Anterior cingulate cortex (tissue), 58 donors: Measurements from ENCODE around the gene DEK.

Experiments
- DNase-seq, 58 donors: peaks; one replicate each; lab custom pipeline; 2025; lab: John Stamatoyannopoulos, UW

DEK gene

DNA sequence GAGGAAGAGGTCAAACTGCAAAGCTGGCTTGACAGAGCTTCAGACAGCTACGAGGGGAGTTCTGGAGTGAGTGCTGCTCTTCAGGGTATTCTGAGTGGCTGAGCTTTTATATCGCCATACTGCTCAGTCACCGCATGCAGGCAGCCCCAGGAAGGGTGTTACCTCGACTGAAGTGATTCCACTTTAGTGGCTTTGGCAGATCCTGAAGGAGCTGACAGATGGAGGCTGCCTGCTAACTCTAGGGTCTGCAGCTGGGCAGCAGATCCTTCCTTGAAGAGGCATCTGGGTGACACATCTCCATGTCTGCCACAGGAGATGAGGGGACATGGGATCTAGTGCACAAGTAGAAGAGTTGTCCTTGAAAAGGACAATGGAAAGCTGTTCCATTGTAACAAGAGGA is 3.7 kb upstream of the DEK start:
- no peak for DNase-seq

DNA sequence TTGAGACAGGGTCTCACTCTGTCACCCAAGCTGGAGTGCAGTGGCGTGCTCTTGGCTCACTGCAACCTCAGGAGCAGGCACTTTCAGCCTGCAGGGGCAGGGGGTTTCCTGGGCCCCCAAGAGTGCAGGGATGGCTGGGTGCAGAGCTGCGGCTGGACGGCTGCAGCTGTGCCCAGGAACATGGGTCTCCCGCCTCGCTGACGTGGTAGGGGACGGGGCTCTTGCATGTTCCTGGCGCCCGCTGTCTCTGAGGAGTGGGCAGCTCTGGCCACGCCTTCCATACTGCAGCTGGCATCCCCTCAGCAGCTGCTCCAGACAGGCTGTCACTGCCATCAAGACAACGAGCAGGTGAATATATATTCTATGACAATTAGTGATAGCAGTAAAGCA is 2.2 kb upstream of the DEK start:
- no peak for DNase-seq

DNA sequence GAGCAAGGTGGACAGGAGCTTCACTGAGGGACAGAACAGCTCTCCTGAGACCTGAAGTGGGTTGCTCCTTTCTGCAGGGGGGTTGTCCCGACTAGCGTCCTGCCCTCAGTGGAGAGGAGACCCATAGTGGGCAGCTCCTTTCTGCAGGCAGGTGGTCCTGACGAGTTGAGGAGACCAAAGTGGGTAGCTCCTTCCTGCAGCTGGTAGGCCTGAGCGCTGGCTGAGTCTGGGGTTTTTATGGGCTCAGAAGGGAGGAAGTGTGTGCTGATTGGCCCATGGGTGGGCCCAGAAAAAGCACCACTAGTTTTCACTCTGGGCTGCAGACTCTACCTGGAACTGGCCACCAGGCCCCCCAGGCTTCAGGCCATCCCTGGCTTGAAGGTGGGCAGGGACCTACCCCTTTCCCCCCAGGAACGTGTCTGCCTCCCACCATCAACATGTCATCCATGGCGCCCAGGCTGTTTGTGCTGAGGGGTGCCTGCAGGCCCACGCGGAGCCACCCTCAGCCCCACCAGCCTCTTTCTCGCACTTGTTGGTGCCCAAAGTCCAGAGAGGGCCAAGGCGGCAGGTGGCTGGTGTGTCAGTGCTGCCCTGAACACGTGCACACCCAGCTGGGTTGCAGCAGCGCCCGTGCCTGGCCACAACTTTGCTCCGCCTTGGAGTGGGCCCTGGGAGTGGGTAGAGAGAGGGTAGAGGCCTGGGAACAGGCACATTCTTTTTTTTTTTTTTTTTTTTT is 1.6 kb upstream of the DEK start:
- no peak for DNase-seq

DNA sequence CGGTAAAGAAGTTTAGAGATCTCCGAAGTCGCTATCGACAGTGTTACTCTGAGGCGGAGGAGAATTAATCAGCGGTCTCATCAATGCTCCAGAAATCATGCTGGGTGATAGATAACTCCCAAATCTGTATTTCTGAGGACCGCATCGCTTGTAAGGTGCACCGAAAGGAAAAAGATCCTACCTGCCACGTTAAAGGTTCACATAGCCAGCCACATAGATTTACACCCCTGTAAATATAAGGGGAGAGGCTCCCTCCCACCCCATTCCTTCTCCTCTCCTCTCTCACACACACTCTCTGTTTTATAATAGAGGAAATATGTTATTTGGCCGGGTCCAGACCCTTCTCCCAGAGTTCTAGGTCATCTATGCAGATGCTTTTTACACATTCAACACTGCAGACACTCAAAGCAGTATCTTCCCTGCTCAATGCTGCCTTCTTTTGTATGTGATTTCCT is 620 bp upstream of the DEK start:
- no peak for DNase-seq

DNA sequence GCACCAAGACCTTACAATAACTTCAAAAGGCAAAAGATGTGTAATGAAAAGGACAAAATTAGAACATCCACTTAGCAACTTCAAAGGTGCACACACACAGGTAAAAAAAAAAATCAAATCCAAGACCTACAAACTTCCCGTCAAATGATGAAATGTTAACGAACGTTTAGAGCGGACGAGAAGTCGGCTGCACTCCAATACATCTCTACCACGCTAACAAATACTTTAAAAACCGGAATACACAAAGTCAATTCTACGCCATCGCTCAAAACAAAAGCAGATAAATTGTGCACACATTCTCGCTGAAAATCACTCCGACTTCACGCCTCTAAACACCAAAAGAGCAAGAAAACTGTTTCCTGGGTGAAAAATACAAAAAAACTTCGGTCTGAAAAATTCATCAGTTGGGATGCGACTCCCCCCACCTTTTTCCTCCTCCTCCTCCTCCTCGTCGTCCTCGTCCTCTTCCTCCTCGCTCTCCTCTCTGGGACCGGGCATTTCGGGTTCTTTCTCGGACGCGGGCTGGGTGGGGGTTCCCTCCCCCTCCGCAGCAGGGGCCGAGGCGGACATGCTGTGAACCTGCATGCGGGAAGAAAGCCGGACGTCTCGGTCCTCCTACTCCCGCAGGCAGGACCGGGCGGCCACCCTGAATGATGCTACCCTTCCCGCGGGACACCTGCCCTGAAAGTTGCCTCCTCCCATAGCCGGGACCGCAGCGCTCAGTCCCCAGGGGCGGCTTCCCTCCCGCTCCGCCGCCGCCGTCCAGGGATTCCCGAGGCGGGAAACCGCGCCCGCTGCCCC is 712 bp downstream of the DEK start:
- peak in 18 of 58 donors; percentile 35 to 73 (median 57) for DNase-seq

DNA sequence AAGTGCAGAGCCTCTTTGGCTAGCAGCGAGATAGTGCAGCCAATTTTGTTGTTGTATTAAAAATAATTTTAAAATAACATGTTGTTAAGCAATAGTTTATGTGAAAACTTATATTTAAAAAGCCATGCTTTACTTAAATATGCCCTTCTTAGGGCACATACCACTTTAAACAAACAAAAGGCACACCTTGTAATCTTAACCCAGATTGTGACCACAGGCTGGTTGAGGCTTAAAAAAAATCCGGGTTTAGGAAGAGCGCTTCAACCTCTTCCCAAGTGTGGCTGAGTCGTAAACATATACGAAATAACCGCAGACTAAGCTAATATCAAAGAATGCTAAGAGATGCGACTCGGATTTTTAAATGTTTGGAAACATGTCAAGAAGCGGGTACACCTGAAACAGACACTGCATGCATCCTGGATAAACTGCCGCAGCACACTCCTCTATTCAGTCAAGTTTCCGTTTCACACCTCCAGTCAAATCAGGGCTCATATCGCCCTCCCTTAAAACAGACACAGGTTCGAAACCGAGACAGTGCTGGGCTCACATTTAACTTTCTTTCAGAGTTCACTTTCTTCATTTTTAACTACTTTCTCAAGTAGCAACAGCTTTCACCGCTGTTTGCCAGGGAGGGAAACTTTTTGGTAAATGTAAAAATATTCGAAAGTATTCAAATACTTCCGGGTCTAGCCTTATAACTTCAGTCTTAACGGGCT is 1.5 kb downstream of the DEK start:
- no peak for DNase-seq

DNA sequence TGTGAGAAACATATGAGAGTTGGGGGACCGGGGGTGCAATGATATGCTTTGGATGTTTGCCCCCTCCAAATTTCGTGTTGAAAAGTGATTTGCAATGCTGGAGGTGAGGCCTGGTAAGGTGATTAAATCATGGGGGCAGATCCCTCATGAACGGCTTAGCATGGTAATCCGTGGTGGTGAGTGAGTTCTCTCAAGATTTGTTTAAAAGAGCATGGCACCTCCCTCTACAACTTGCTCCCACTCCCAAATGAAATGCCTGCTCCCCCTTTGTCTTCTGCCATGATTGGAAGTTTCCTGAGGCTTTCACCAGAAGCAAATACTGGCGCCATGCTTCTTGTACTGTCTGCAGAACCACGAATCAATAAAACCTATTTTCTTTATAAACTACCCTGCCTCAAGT is 2.5 kb downstream of the DEK start:
- DNase-seq: no peak

DNA sequence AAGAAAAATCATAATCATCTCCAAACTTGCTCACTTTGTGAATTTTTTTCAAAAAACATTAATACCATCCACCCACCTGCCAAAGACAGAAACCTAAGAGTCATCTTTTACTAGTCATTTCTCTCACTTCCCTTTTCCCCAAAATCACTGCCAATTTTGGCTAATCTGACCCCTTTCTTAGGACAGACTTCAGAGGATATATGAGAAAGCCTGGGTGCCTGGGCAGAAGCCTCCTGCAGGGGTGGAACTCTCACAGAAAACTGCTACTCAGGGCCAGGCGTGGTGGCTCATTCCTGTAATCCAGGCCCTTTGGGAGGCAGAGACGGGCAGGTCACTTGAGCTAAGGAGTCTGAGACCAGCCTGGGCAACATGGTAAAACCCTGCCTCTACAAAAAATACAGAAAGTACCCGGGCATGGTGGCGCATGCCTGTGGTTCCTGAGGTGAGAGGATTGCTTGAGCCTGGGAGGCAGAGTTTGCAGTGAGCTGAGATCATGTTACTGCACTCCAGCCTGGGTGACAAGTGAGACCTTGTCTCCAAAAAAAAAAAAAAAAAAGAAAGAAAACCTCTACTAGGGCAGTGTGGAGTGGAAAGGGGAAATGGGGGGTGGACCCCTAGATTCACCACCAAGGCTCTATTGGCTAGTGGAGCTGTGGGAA is 3.8 kb downstream of the DEK start:
- no peak for DNase-seq

DNA sequence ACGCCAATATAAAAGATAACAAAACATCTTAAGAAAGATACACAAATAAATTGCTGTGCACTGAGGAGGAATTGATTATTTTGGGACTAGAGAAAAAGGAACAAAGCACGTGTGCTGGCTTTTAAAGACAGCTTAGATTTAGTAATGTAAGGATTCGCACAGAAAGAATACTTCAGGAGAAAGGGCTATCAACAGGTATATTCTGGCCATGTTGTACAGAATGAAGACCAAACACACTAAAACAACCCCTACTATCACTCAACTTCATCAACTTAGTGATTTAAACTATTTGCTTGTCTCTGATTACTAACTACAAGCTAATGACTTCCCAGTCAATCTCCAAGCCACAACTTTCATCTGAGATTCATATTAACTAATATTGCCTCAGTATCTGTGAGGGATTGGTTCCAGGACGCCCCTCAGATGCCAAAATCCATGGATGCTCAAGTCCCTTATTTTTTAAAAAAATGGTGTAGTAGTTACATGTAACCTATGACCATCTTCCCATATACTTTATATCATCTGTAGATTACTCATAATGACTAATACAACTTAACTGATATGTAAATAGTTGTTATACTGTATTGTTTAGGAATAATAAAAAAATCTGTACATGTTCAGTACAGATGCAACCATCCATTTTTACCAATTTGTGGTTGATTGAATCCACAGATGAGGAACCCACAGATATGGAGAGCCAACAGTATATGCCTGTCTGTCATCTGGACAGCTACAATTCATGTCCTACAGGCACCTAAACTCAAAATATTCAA is 4.5 kb downstream of the DEK start:
- no peak for DNase-seq

DNA sequence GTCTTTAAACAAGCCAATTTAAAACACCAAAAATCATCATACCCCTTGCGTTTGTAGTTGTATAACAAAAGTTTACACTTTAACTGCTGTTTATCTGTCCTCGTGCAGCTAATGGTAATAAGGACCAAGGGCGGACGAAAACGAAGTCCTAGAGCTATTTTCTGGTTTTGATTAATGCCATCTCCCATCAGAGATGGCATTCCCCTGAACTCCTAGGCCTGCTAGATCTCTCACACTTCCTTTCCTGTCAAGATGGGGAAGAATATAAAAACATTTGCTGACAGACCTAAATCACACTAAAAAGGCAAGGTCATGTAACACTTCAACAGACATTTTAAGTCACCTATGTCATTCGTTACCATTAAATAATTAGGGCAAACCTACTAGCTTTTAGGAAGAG is 9.5 kb downstream of the DEK start:
- no peak for DNase-seq

DNA sequence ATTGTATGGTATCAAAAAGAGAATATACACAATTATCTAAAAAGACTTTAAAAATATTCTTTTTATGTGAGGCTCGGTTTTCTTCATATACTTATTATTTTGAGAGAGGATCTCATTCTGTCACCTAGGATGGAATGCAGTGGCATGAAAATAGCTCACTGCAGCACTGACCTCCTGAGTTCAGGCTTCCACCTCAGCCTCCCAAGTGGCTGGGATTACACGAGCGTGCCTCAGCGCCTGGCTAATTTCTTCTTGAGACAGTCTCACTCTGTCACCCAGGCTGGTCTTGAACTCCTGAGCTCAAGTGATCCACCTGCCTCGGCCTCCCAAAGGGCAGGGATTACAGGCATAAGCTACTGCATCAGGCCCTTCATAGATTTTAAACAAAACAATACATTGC is 10.7 kb downstream of the DEK start:
- DNase-seq: no peak

DNA sequence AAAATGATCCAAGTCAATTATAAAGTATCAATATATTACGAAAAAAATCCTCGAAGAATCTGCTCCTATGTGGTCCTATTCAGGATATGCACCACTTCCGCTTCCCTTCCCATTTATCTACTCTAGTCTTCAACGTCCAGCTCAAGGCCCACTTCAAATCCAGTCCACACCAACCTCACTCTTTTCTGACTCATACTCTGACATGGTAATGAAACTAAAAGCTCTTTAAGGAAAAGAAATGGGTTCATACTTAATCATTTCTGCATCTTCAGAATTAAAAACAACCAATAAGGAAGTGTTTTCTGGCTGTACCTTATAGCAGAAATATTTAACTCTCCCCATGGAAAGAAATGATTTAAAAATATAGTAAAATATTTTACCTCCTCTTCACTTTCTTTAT is 15.1 kb downstream of the DEK start:
- DNase-seq: no peak

DNA sequence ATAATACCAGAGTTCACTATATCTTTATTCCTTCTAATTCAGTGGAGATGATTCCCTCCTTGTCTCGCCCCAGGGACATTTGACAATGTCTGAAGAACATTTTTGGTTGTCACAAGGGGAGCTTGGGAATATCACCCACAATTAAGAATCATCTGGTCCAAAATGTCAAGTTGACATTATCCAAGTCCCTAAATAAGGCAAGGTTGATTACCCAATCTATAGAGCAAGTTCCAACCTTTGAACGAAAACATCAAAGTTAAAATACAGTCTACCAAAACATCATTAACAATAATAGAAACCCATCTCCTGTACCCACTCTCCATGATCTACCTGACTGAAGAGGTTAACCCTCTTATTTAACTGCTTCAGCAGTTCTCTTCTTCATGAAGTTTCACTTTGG is 15.6 kb downstream of the DEK start:
- no peak for DNase-seq

DNA sequence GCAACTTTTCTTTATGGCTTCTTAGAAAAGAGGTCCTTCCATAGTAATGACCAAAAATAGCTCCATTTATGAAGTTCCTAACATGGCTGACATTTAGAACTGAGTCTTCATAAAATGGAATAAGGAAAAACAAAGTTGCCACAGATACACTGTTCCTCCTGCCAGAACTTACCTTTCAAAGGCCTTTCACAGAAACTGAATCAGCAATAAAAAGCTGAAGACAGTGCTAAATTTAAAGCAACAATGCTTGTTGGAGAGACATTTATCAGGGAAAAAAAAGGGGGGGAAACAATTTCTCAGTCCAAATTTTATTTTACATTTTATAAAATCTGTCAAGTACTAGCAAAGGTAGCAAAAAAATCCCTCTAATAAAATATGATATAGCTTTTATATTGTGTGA is 17.3 kb downstream of the DEK start:
- DNase-seq: no peak

DNA sequence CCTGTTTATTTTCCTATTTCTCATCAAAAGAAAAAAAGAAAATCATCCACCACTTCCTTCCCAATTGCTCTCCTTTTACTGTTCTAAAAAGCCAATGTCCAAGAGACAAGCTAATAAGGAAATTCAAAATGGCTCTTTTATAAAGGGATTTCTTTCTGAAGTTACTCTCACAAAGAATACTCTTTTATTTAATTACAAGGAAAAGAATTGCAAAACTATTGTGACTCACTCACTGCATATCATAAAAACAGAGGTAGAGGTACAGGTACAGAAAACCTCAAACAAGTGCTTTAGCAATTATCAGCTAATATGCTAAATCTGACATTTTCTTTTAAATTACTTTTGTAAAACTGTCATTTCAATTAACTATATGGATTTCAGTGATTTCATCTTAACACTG is 18.1 kb downstream of the DEK start:
- no peak for DNase-seq

DNA sequence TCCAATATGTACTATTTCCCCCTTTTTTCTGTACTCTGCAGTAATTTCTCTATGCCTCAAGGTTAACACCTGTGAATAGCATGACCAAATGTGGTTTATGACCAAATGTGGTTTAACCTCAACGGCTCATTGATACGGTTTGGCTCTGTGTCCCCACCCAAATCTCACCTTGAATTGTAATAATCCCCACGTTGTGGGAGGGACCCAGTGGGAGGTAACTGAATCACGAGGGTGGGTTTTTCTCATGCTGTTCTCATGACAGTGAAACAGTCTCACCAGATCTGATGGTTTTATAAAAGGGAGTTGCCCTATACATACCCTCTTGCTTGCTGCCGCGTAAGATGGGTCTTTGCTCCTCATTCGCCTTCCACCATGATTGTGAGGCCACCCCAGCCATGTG is 18.7 kb downstream of the DEK start:
- no peak for DNase-seq

DNA sequence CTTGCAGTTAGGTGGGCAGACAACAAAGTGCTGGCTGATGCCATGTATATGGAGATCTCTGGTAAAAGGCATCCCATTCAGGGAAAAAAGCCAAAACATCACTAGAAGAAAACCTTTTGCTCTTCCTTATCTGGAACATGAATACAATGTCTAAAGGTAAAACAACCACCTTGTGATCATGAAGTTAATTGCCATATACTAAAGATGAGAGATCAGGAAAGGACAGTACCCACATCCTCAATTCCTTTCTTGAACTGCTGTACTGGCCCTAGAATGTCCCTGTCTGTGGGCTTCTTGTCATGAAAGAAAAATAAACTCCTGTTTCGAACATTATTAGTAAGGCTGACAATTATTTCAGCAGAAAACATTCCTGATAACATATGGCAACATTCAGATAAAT is 19.3 kb downstream of the DEK start:
- DNase-seq: no peak

DNA sequence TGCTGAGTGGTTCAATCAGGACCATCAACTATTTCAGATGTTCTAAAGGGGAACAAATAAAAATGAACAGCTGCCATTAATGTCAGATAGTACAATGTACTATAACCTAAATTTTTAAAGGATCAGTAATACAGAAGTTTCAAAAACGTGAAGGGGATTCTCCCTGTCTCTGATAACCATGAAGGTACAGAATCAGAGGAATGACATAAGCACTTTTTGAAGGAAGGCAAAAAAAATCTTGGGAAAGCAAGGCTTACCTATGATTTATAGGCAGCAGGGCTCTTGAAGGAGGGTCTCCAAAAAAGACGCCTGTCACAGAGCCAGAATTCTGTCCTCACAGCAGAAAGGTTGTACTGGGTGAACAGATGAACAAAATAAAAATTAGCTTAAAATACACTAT is 20.1 kb downstream of the DEK start:
- no peak for DNase-seq

DNA sequence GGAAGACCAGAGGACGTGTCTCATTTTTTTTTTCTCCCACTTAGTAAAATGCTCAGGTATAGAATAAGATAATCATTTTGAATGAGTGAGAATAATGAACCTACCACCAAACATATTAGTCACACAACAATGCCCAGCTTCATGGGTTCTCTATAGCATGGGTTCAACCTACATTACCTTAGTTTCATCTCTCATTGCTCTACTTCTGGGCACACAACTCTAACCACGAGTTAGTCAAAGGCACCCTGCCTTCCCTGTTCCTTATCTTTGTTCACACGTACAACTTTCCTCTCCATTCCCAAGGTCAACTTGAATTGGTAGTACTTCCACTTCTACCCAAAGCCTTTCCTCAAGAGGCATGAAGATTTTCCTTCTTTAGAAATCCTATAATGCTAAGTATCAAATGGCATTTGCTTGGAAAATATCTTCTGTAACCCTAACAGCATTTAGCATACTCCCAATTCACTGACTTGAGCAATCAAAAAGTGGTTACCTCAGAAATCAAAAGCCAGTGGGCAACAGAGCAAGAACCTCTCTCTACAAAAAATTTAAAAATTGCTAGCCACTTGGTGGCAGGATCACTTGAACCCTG is 20.9 kb downstream of the DEK start:
- DNase-seq: no peak
